ENCODE data around the gene SLC26A8.
A peak's percentile ranks its signal among the peaks of the same experiment; 100 is the strongest.
"Not testable (repeated sequence)": the region's sequence is repeated elsewhere in the genome, so short reads cannot be mapped to it uniquely, and the experiment has no call there.

Gene SLC26A8

GRCh38 chr6:36050947-36051710, 26.7 kb upstream of the SLC26A8 start:
- DNase-seq, result no peak

- no peak for DNase-seq
These were observed 25.9 kb upstream of the SLC26A8 start for GRCh38 chr6:36050305-36050704.

GRCh38 chr6:36049582-36049981, 25.1 kb upstream of the SLC26A8 start:
- no peak for DNase-seq

- DNase-seq, result no peak
These were observed 18.3 kb upstream of the SLC26A8 start for GRCh38 chr6:36042618-36043260.

GRCh38 chr6:36040958-36041357, 16.5 kb upstream of the SLC26A8 start:
- no peak for DNase-seq

GRCh38 chr6:36039112-36039511, 14.7 kb upstream of the SLC26A8 start:
- DNase-seq, result no peak

- DNase-seq, result no peak
These were observed 13.9 kb upstream of the SLC26A8 start for GRCh38 chr6:36038120-36038876.

GRCh38 chr6:36035225-36035624, 10.8 kb upstream of the SLC26A8 start:
- no peak for DNase-seq

GRCh38 chr6:36034441-36034840, 10.0 kb upstream of the SLC26A8 start:
- no peak for DNase-seq

- no peak for DNase-seq
These were observed 9.5 kb upstream of the SLC26A8 start for GRCh38 chr6:36033935-36034334.

GRCh38 chr6:36033144-36033543, 8.7 kb upstream of the SLC26A8 start:
- DNase-seq, result not testable (repeated sequence)

GRCh38 chr6:36032261-36032660, 7.8 kb upstream of the SLC26A8 start:
- DNase-seq, result no peak

- DNase-seq, result no peak
These were observed 5.0 kb upstream of the SLC26A8 start for GRCh38 chr6:36029464-36029863.

- DNase-seq, result peak in 1 of 2 experiments; percentile 61
These were observed 4.5 kb upstream of the SLC26A8 start for GRCh38 chr6:36028877-36029324.

GRCh38 chr6:36028088-36028876, 3.8 kb upstream of the SLC26A8 start:
- DNase-seq, result peak in 1 of 2 experiments; percentile 25

GRCh38 chr6:36027501-36028087, 3.2 kb upstream of the SLC26A8 start, which contains the start of gene MAPK14:
Gene MAPK14, plus strand, starts transcription at chr6:36027808. Its CDS starts 350 bp downstream, at chr6:36028158.
- peak; percentile 99 to 100 for DNase-seq

- DNase-seq, result no peak
These were observed 1.5 kb upstream of the SLC26A8 start for GRCh38 chr6:36025932-36026327.

- DNase-seq, result no peak
These were observed 955 bp upstream of the SLC26A8 start for GRCh38 chr6:36025260-36025931.

GRCh38 chr6:36020154-36020553, 4.3 kb downstream of the SLC26A8 start:
- DNase-seq, result no peak

GRCh38 chr6:36019167-36019566, 5.3 kb downstream of the SLC26A8 start:
- no peak for DNase-seq

GRCh38 chr6:36018339-36018738, 6.1 kb downstream of the SLC26A8 start:
- DNase-seq, result no peak

- DNase-seq, result no peak
These were observed 8.8 kb downstream of the SLC26A8 start for GRCh38 chr6:36015666-36016065.
